ES-I3 (cell line): ENCODE data around the gene TNFRSF25.

Experiments
- H3K36me3 ChIP-seq: 2 replicates; pipeline ENCODE4 v1.6.1; 2013; ENCODE audit warnings: mild to moderate bottlenecking, low read length, control low read depth, moderate library complexity; ENCODE audit not compliant: insufficient read depth
- H3K4me1 ChIP-seq: 2 replicates; pipeline ENCODE4 v1.6.1; 2013; ENCODE audit warnings: mild to moderate bottlenecking, control low read depth, low read length; ENCODE audit not compliant: insufficient read depth
- H3K9ac ChIP-seq: 2 replicates; pipeline ENCODE4 v1.6.1; 2013; ENCODE audit warnings: low read depth, mild to moderate bottlenecking, low read length, moderate library complexity
- H3K9me3 ChIP-seq: 2 replicates; pipeline ENCODE4 v1.6.1; 2013; ENCODE audit warnings: mild to moderate bottlenecking, low read length, moderate library complexity; ENCODE audit not compliant: control insufficient read depth, insufficient read depth

TNFRSF25 gene

GRCh38 chr1:6424619-6425593 is 41.1 kb downstream of the TNFRSF25 start, which contains the start of gene ESPN:
TSS of gene ESPN (plus strand) at chr1:6424776. CDS start at chr1:6424956, 180 bp downstream.
- Histone ChIP-seq H3K36me3 (no peaks in the 10 kb centered on the region), H3K9me3 (no peaks in the 10 kb centered on the region), H3K4me1 (peaks cover 3% of the 10 kb centered on the region), H3K9ac (peak within 1 kb of the TSS; percentile 30; the same call in 1 of the 2 replicates)

- no peaks in the 10 kb centered on the region for H3K36me3 ChIP-seq
- peaks cover 3% of the 10 kb centered on the region for H3K4me1 ChIP-seq
- no peaks in the 10 kb centered on the region for H3K9me3 ChIP-seq
- H3K9ac ChIP-seq = peak overlapping the region; percentile 30; the same call in 1 of the 2 replicates
Observed at GRCh38 chr1:6424000-6424565, 41.9 kb downstream of the TNFRSF25 start.

GRCh38 chr1:6423321-6423999 is 42.5 kb downstream of the TNFRSF25 start:
- Histone ChIP-seq H3K9me3 (no peaks in the 10 kb centered on the region), H3K4me1 (peaks cover 3% of the 10 kb centered on the region), H3K36me3 (no peaks in the 10 kb centered on the region), H3K9ac (peak overlapping the region; percentile 30; the same call in 1 of the 2 replicates)

GRCh38 chr1:6421266-6421665 is 44.7 kb downstream of the TNFRSF25 start:
- H3K4me1 ChIP-seq = peaks cover 11% of the 10 kb centered on the region
- H3K9me3 ChIP-seq = no peaks in the 10 kb centered on the region
- H3K9ac ChIP-seq = no peak overlapping the region

GRCh38 chr1:6420454-6421042 is 45.4 kb downstream of the TNFRSF25 start:
- H3K36me3 ChIP-seq = no peaks in the 10 kb centered on the region
- peak overlapping the region; percentile 51; the same call in 1 of the 2 replicates for H3K9ac ChIP-seq
- H3K9me3 ChIP-seq = no peaks in the 10 kb centered on the region
- H3K4me1 ChIP-seq = peaks cover 18% of the 10 kb centered on the region

More at GRCh38 chr1:6421266-6421665, 44.7 kb downstream of the TNFRSF25 start:
- no peaks in the 10 kb centered on the region for H3K36me3 ChIP-seq

DNA sequence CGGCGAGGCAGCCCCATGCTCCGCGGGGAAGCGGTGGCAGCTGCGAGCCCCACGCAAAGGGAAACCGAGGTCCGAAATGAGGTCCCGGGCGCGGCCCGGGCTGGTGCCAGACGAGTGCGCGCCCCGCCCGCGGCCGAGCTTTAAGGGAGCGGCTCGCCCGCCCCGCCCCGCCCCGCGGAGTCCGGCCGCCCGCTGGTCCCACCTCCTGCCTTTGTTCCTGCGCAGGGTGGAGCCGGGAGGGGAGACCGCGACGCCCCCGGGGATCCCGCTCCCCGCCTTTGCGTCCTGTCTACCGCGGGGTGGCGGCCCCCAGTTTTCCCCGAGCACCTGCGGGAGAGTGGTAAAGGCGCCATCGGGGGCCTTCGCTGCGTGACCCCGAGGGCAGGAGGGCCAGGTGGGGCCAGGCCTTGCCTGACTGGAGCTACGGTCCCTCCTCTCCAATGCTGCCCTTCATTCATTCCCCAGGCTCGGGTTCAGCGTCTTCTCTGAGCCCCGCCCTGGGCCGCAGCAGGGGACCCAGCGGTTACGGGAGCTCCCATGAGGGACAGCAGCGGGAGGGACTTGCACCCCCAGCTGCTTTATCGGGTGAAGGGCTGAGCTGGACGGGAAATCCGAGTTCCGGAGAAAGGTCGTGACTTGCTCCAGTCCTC is 46.0 kb downstream of the TNFRSF25 start, which contains the start of gene HES2:
Gene HES2, minus strand, starts transcription at position 116 of the 650 bp plus-strand sequence. Its CDS starts 99 bp downstream, at position 17.
- Histone ChIP-seq H3K36me3 (no peaks in the 10 kb centered on the region), H3K9me3 (no peaks in the 10 kb centered on the region), H3K4me1 (peaks cover 24% of the 10 kb centered on the region), H3K9ac (peak within 1 kb of the TSS; percentile 51; the same call in 1 of the 2 replicates)

- H3K4me1 ChIP-seq = peaks cover 28% of the 10 kb centered on the region
- H3K36me3 ChIP-seq = no peaks in the 10 kb centered on the region
- H3K9ac ChIP-seq = peak overlapping the region; percentile 51; the same call in 1 of the 2 replicates
- H3K9me3 ChIP-seq = no peaks in the 10 kb centered on the region
Observed at GRCh38 chr1:6419397-6419803, 46.6 kb downstream of the TNFRSF25 start.

DNA sequence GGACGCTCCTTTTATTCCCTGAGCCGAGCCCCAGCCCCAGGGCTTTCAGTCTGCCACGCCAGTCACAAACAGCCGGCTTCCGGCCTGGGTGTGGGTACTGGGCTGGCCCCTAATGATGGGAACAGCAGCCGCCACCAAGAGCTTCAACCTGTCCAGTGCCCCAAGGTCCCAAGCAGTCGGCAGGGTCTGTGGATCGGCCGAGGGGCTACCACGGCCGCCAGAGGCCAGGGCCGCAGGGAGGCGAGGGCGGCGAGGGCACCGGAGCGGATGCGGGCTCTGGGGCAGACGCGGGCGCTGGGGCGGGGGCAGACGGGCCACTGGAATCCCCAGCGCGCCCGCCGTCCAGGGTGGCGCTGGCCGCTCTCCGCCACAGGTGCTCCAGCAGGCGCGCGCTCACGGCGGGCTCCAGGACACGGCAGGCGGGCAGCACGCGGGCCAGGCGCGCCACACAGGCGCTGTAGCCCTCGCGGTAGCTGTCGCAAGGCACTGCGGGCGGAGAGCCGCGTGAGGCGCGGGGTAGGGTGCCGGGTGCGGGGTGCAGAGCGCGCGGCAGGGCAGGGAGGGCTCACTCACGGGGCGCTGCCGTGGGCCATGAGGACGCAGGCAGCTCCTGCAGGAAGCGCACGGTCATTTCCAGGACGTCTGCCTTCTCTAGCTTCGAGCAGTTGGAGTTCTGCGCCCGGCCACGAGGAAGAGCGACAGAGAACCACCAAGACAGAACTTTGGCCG is 47.1 kb downstream of the TNFRSF25 start:
- Histone ChIP-seq H3K36me3 (no peaks in the 10 kb centered on the region), H3K4me1 (peaks cover 28% of the 10 kb centered on the region), H3K9ac (peak overlapping the region; percentile 29; the same call in 1 of the 2 replicates), H3K9me3 (no peaks in the 10 kb centered on the region)

DNA sequence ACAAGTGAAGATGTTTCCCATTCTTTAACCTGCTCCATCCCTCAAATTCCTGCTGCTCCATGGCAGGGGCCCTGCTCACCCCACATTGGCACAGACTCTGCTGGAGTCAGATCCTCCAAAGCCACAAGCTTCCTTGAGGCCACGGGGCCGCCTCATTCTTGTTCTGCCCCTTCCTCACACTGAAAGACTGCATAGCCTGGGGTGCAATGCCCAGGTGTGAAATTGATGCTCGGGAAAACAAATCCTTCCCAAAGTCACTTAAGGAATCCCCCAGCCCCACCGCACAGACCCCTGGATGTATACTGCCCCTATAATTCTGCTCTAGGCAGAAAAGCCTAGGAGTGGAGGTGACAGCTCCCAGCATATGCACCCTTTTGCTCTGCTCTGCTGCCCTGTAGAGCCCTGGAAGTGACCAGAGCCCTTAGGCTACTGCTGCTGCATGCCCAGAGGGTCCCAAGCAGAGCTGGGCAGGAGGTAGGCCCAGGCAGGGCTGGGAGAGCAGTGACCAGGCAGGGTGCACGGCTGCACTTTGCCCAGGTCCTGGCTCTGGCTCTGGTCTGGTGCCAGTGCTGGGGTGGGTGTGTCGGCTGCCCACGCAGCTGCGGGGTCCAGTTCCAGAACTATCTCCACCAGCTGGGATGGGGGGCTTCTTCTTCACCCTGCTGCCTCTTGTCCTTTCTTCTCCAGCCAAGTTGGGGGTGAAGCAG is 47.9 kb downstream of the TNFRSF25 start:
- no peak overlapping the region for H3K9ac ChIP-seq
- peaks cover 28% of the 10 kb centered on the region for H3K4me1 ChIP-seq
- no peaks in the 10 kb centered on the region for H3K9me3 ChIP-seq
- H3K36me3 ChIP-seq = no peaks in the 10 kb centered on the region

GRCh38 chr1:6416906-6417305 is 49.1 kb downstream of the TNFRSF25 start:
- H3K36me3 ChIP-seq = no peaks in the 10 kb centered on the region
- no peak overlapping the region for H3K9ac ChIP-seq
- H3K4me1 ChIP-seq = peaks cover 28% of the 10 kb centered on the region
- no peaks in the 10 kb centered on the region for H3K9me3 ChIP-seq

- Histone ChIP-seq H3K9ac (no peak overlapping the region), H3K36me3 (no peaks in the 10 kb centered on the region), H3K4me1 (peaks cover 28% of the 10 kb centered on the region), H3K9me3 (no peaks in the 10 kb centered on the region)
Observed at GRCh38 chr1:6416295-6416656, 49.7 kb downstream of the TNFRSF25 start.

GRCh38 chr1:6414881-6415626 is 50.9 kb downstream of the TNFRSF25 start:
- Histone ChIP-seq H3K9ac (peak overlapping the region; percentile 29; the same call in 1 of the 2 replicates), H3K9me3 (no peaks in the 10 kb centered on the region), H3K4me1 (peaks cover 26% of the 10 kb centered on the region; the same call in 1 of the 2 replicates), H3K36me3 (no peaks in the 10 kb centered on the region)
